ENCODE results near the gene NPPC.

NPPC gene, protein sequence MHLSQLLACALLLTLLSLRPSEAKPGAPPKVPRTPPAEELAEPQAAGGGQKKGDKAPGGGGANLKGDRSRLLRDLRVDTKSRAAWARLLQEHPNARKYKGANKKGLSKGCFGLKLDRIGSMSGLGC

DNA sequence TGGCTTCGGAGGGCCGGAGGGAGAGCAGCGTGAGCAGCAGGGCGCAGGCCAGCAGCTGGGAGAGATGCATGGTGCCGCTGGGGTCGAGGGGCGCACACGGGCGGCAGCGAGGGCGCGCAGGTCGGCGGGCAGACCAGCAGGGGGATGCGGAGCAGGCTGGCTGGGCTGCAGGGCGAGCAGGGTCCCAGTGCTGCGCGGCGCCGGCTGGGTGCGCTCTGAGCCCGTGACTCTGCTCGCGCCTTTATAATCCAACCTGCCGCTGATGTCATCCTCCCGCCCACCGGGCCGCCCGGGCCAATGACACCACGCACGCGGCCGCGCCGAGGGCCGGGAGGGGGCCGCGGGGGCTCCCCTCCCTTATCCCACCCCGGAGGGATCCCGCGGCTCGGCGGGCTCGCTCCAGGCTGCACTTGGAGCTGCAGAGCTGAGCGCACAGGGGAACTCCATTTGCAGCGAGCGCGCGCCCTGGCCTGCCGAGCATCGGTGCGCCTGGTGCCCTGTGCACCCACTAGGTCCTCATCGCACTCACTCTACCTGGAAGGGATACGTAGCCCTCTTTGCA lies at the start of gene NPPC:
NPPC (minus strand) TSS at position 217 of the 562 bp plus-strand sequence; CDS start at position 70, 147 bp downstream.
- peaks cover 78% of the 10 kb centered on the region for H3K27me3 Mint-ChIP-seq (ENCODE audit: low read depth)

DNA sequence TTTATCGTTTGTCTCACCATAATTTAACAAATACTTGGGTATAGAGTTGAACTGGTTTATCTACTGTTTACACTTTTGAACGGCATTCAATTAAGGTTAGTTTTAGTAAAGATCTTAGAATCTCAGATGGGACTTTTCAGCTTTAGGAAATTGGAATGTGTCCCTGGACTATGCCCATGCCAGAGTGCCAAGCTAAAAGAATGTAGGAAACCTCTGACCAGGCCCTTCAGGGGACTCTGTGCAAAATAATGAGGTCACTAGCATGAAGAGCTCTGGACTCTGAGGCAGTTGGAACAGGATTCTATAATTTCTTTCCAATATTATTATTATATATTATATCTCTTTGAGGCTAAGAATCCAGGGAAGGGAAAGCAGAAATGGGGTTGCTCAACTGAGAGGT lies 48.8 kb upstream of the NPPC start:
- peaks cover 17% of the 10 kb centered on the region for H3K36me3 Mint-ChIP-seq (ENCODE audit: low read depth)
- no peak for TF ChIP-seq CTCF (IDR thresholded peaks at IDR 0.05; ENCODE audit: unreplicated experiment in 3 of 3)
- H3K27me3 Mint-ChIP-seq (ENCODE audit: low read depth), result no peaks in the 10 kb centered on the region
- no peak overlapping the region for H3K4me3 Mint-ChIP-seq
- H3K27ac Mint-ChIP-seq, result no peak overlapping the region
- no peaks in the 10 kb centered on the region for H3K4me1 Mint-ChIP-seq
- H3K9me3 Mint-ChIP-seq, result no peaks in the 10 kb centered on the region

More for the DNA sequence above, at the start of gene NPPC:
- TF ChIP-seq CTCF (IDR thresholded peaks at IDR 0.05; ENCODE audit: unreplicated experiment in 3 of 3), result peak; percentile 48 to 51 (median 51)
- no peaks in the 10 kb centered on the region for H3K36me3 Mint-ChIP-seq (ENCODE audit: low read depth)
- H3K27ac Mint-ChIP-seq, result no peak within 1 kb of the TSS
- peaks cover 36% of the 10 kb centered on the region for H3K4me1 Mint-ChIP-seq
- H3K4me3 Mint-ChIP-seq, result peak within 1 kb of the TSS; percentile 80
- H3K9me3 Mint-ChIP-seq, result no peaks in the 10 kb centered on the region

DNA sequence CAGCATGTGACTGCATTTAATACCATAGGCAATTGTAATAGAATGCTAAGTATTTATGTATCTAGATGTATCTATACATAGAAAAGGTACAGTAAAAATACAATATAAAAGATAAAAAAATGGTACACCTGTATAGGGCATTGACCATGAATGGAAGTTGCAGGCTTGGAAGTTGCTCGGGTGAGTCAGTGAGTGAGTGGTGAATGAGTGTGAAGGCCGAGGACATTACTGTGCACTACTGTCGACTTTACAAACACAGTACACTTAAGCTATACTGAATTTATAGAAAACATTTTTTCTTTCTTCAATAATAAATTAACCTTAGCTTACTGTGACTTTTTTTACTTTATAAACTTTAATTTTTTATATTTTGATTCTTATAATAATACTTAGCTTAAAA lies 44.3 kb upstream of the NPPC start:
- Mint-ChIP-seq H3K27ac (no peak overlapping the region), H3K9me3 (peaks cover 9% of the 10 kb centered on the region), H3K36me3 (ENCODE audit: low read depth) (peaks cover 20% of the 10 kb centered on the region), H3K4me1 (no peaks in the 10 kb centered on the region), H3K27me3 (ENCODE audit: low read depth) (no peaks in the 10 kb centered on the region), H3K4me3 (no peak overlapping the region)
- TF ChIP-seq CTCF (IDR thresholded peaks at IDR 0.05; ENCODE audit: unreplicated experiment in 3 of 3), result no peak

DNA sequence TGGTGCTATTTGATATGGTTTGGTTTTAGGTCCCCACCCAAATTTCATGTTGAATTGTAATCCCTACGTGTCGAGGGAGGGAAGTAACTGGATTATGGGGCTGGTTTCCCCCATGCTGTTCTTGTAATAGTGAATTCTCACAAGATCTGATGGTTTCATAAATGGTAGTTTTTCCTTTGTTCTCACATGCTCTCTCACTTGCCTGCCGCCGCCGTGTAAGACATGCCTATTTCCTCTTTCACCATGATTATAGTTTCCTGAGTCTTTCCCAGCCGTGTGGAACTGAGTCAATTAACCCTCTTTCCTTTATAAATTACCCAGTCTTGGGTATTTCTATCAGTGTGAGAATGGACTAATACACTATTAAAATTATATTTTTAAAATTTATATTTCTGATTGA lies 42.6 kb upstream of the NPPC start:
- no peak for TF ChIP-seq CTCF (IDR thresholded peaks at IDR 0.05; ENCODE audit: unreplicated experiment in 3 of 3)
- H3K36me3 Mint-ChIP-seq (ENCODE audit: low read depth), result peaks cover 20% of the 10 kb centered on the region
- H3K4me1 Mint-ChIP-seq, result peaks cover 5% of the 10 kb centered on the region
- H3K4me3 Mint-ChIP-seq, result no peak overlapping the region
- no peaks in the 10 kb centered on the region for H3K27me3 Mint-ChIP-seq (ENCODE audit: low read depth)
- H3K27ac Mint-ChIP-seq, result no peak overlapping the region
- peaks cover 9% of the 10 kb centered on the region for H3K9me3 Mint-ChIP-seq

DNA sequence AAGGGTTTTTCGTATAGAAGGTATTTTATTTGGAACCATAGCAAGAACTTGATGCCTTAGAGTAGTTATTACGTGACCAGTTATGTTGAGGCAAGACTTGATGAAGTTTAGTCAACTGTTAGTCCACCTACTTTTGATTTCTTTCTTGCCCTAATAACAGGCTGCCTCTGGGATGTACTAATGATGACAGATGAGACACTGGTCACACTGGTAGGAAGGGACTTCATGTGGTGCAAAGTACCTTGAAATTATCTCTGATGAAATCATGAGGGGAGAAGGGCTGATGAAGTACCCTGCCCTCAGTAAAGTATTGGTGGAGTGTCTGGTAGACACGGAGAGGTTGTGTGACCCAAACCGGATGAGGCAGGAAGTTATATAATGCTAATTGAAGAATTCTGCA lies 40.7 kb upstream of the NPPC start:
- Mint-ChIP-seq H3K9me3 (peaks cover 9% of the 10 kb centered on the region), H3K4me3 (no peak overlapping the region), H3K36me3 (ENCODE audit: low read depth) (peaks cover 15% of the 10 kb centered on the region), H3K4me1 (peaks cover 15% of the 10 kb centered on the region), H3K27me3 (ENCODE audit: low read depth) (no peaks in the 10 kb centered on the region), H3K27ac (no peak overlapping the region)
- no peak for TF ChIP-seq CTCF (IDR thresholded peaks at IDR 0.05; ENCODE audit: unreplicated experiment in 3 of 3)

DNA sequence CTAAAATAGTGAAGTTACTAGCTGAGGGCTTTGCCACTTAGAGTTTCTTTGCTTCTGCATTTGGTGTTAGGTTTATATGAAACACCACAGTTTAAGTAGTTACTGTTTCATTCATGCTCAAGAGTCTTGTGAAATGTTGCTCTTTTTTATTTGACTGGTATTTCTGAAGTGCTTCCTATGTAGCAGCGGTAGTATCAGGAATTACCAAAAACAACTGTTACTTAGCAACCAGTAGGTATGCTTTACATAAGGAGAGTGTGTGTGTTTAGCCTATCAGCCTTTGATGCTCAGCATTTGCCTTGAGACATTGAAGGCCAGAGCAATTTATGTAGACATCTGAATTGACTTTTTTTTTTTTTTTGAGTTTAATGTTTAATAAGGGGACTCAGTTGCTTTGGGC lies 38.9 kb upstream of the NPPC start:
- no peak for TF ChIP-seq CTCF (IDR thresholded peaks at IDR 0.05; ENCODE audit: unreplicated experiment in 3 of 3)
- Mint-ChIP-seq H3K36me3 (ENCODE audit: low read depth) (peaks cover 16% of the 10 kb centered on the region), H3K9me3 (peaks cover 13% of the 10 kb centered on the region), H3K4me1 (peaks cover 22% of the 10 kb centered on the region), H3K27ac (no peak overlapping the region), H3K4me3 (peak overlapping the region in 2 of 3 experiments; percentile 7 to 43), H3K27me3 (ENCODE audit: low read depth) (no peaks in the 10 kb centered on the region)
